Astrocyte (in vitro differentiated cells and primary cell): ENCODE data around the gene ALK. TPM values are rescaled to one million over a fixed set of nuclear protein-coding genes. Genes with fewer than 3 reads are reported as not detected.

Experiments
- DNase-seq: peaks from one replicate; pipeline ENCODE4 v3.0.0-alpha.2; 2010; ENCODE audit warnings: low read depth
- FAIRE-seq: peaks from 2 replicates; lab custom pipeline; 2011; peaks lifted over from hg19 to GRCh38; lab: Jason Lieb, UNC
- H2AFZ ChIP-seq: 2 replicates; pipeline ENCODE4 v1.6.0; 2012; ENCODE audit warnings: low read depth, low read length, inconsistent platforms
- H3K27ac ChIP-seq: 2 replicates; pipeline ENCODE4 v1.5.1; 2011; ENCODE audit warnings: low read depth, low read length, inconsistent platforms
- H3K27me3 ChIP-seq: 2 replicates; pipeline ENCODE4 v1.6.0; 2011; ENCODE audit warnings: low read length, inconsistent platforms; ENCODE audit not compliant: insufficient read depth
- H3K36me3 ChIP-seq: 2 replicates; pipeline ENCODE4 v1.5.1; 2011; ENCODE audit warnings: low read length, inconsistent platforms; ENCODE audit not compliant: insufficient read depth
- H3K4me1 ChIP-seq: 2 replicates; pipeline ENCODE4 v1.5.1; 2011; ENCODE audit warnings: low read length, inconsistent platforms; ENCODE audit not compliant: insufficient read depth
- H3K4me2 ChIP-seq: 2 replicates; pipeline ENCODE4 v1.6.0; 2012; ENCODE audit warnings: low read length, inconsistent platforms
- H3K4me3 ChIP-seq: 2 replicates; pipeline ENCODE4 v1.5.1; 2011; ENCODE audit warnings: low read depth, mild to moderate bottlenecking, low read length, inconsistent platforms; ENCODE audit not compliant: insufficient read depth
- H3K79me2 ChIP-seq: 2 replicates; pipeline ENCODE4 v1.6.0; 2012; ENCODE audit warnings: mild to moderate bottlenecking, low read length, inconsistent platforms; ENCODE audit not compliant: insufficient read depth
- H3K9ac ChIP-seq: 2 replicates; pipeline ENCODE4 v1.6.0; 2012; ENCODE audit warnings: mild to moderate bottlenecking, low read length, inconsistent platforms
- H3K9me3 ChIP-seq: 2 replicates; pipeline ENCODE4 v1.5.1; 2012; ENCODE audit warnings: low read depth, mild to moderate bottlenecking, low read length, inconsistent platforms; ENCODE audit not compliant: insufficient read depth
- H4K20me1 ChIP-seq: 2 replicates; pipeline ENCODE4 v1.6.0; 2012; ENCODE audit warnings: low read length, inconsistent platforms; ENCODE audit not compliant: insufficient read depth
- H3K27ac Mint-ChIP-seq: one replicate; pipeline ENCODE4 v1.8.0; 2021; ENCODE audit warnings: mild to moderate bottlenecking, mixed read lengths; ENCODE audit not compliant: unreplicated experiment
- H3K27me3 Mint-ChIP-seq: one replicate; pipeline ENCODE4 v1.8.0; 2021; ENCODE audit warnings: low read depth, mixed read lengths; ENCODE audit not compliant: unreplicated experiment
- H3K36me3 Mint-ChIP-seq: one replicate; pipeline ENCODE4 v1.8.0; 2021; ENCODE audit warnings: low read depth, mixed read lengths; ENCODE audit not compliant: unreplicated experiment
- H3K4me1 Mint-ChIP-seq: one replicate; pipeline ENCODE4 v1.8.0; 2021; ENCODE audit warnings: low read depth, mixed read lengths; ENCODE audit not compliant: unreplicated experiment
- H3K4me3 Mint-ChIP-seq: one replicate; pipeline ENCODE4 v1.8.0; 2021; ENCODE audit warnings: mild to moderate bottlenecking, moderate library complexity, mixed read lengths; ENCODE audit not compliant: unreplicated experiment
- H3K9me3 Mint-ChIP-seq: one replicate; pipeline ENCODE4 v1.8.0; 2021; ENCODE audit warnings: mild to moderate bottlenecking, mixed read lengths; ENCODE audit not compliant: unreplicated experiment
- CTCF ChIP-seq: IDR thresholded peaks from 2 replicates; pipeline ENCODE4 v1.5.1; 2011; ENCODE audit warnings: low read depth, mild to moderate bottlenecking, inconsistent platforms, low read length, moderate library complexity; ENCODE audit not compliant: insufficient read depth
- EZH2 ChIP-seq: IDR thresholded peaks from 2 replicates; pipeline ENCODE4 v1.6.1; 2012; ENCODE audit warnings: mild to moderate bottlenecking, low read length, inconsistent platforms; ENCODE audit not compliant: insufficient read depth
- total RNA-seq: library from RNA; stranded (reverse); gene quantifications from 2 replicates; pipeline ENCODE4 v1.2.1, GENCODE V29; 2021

The ALK gene
- total RNA-seq, 1 donor from 2014 or later = 0.16 TPM

- Histone ChIP-seq H4K20me1 (no peaks in the 10 kb centered on the region), H3K9ac (no peak overlapping the region), H3K4me1 (peaks cover 11% of the 10 kb centered on the region), H3K79me2 (no peaks in the 10 kb centered on the region), H3K27ac (no peak overlapping the region), H3K9me3 (peaks cover 3% of the 10 kb centered on the region), H3K27me3 (peaks cover 16% of the 10 kb centered on the region), H3K4me2 (peak overlapping the region; percentile 40), H3K36me3 (no peaks in the 10 kb centered on the region), H2AFZ (no peak overlapping the region), H3K4me3 (no peak overlapping the region)
- DNase-seq = peak; percentile 79
- peaks cover 6% of the 10 kb centered on the region for H3K9me3 Mint-ChIP-seq
- H3K27ac Mint-ChIP-seq = no peak overlapping the region
- TF ChIP-seq EZH2 (no peak), CTCF (no peak)
- H3K36me3 Mint-ChIP-seq = no peaks in the 10 kb centered on the region
- peaks cover 26% of the 10 kb centered on the region for H3K4me1 Mint-ChIP-seq
- peaks cover 21% of the 10 kb centered on the region for H3K27me3 Mint-ChIP-seq
- peak; percentile 43 for FAIRE-seq
- no peak overlapping the region for H3K4me3 Mint-ChIP-seq
Measured at GRCh38 chr2:29834624-29835023, 86.8 kb downstream of the ALK start.

- Histone ChIP-seq H3K27ac (no peak overlapping the region), H2AFZ (no peak overlapping the region), H3K4me2 (peak overlapping the region; percentile 40), H3K4me3 (no peak overlapping the region), H3K36me3 (no peaks in the 10 kb centered on the region), H3K79me2 (no peaks in the 10 kb centered on the region), H3K4me1 (peaks cover 11% of the 10 kb centered on the region), H3K27me3 (peaks cover 16% of the 10 kb centered on the region), H4K20me1 (no peaks in the 10 kb centered on the region), H3K9ac (no peak overlapping the region), H3K9me3 (peaks cover 3% of the 10 kb centered on the region)
- Mint-ChIP-seq H3K4me1 (peaks cover 26% of the 10 kb centered on the region), H3K4me3 (no peak overlapping the region), H3K27me3 (peaks cover 24% of the 10 kb centered on the region), H3K36me3 (no peaks in the 10 kb centered on the region), H3K9me3 (peaks cover 5% of the 10 kb centered on the region), H3K27ac (no peak overlapping the region)
- TF ChIP-seq CTCF = no peak
- FAIRE-seq (no peak), DNase-seq (peak; percentile 68)
Measured at GRCh38 chr2:29834036-29834540, 87.3 kb downstream of the ALK start.

GRCh38 chr2:29831560-29831959 is 89.8 kb downstream of the ALK start:
- Mint-ChIP-seq H3K9me3 (peaks cover 3% of the 10 kb centered on the region), H3K27me3 (peaks cover 28% of the 10 kb centered on the region), H3K4me1 (peaks cover 26% of the 10 kb centered on the region), H3K27ac (no peak overlapping the region), H3K4me3 (no peak overlapping the region), H3K36me3 (no peaks in the 10 kb centered on the region)
- Histone ChIP-seq H4K20me1 (no peaks in the 10 kb centered on the region), H3K9me3 (peaks cover 3% of the 10 kb centered on the region), H3K27ac (no peak overlapping the region), H3K4me3 (no peak overlapping the region), H3K27me3 (peaks cover 16% of the 10 kb centered on the region), H3K4me2 (no peak overlapping the region), H3K36me3 (no peaks in the 10 kb centered on the region), H3K4me1 (peaks cover 11% of the 10 kb centered on the region), H3K79me2 (no peaks in the 10 kb centered on the region), H3K9ac (no peak overlapping the region), H2AFZ (no peak overlapping the region)
- no peak for TF ChIP-seq CTCF
- no peak for TF ChIP-seq EZH2
- DNase-seq = no peak
- FAIRE-seq = no peak
